ENCODE data around the gene NUMB.

Gene NUMB

DNA sequence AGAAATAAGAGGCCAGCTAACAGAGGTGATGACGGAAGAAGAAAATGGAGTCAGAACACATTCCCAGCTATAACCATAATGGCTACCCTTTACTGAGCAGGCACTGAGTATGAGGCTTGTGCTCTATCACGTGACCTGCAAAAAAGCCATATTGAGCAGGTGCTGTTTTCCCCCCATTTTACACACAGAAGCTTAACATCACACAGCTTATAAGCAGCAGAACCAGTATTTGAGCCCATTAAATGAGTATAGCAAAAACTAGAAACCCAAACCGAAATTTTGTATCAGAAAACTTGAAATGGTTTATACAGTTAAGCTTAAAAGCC, 192.7 kb downstream of the NUMB start:
- no peaks in the 10 kb centered on the region for H3K4me1 ChIP-seq (ENCODE audit: insufficient read depth, low read length)
- no peak for ATAC-seq (ENCODE audit: insufficient read depth, low read depth)

DNA sequence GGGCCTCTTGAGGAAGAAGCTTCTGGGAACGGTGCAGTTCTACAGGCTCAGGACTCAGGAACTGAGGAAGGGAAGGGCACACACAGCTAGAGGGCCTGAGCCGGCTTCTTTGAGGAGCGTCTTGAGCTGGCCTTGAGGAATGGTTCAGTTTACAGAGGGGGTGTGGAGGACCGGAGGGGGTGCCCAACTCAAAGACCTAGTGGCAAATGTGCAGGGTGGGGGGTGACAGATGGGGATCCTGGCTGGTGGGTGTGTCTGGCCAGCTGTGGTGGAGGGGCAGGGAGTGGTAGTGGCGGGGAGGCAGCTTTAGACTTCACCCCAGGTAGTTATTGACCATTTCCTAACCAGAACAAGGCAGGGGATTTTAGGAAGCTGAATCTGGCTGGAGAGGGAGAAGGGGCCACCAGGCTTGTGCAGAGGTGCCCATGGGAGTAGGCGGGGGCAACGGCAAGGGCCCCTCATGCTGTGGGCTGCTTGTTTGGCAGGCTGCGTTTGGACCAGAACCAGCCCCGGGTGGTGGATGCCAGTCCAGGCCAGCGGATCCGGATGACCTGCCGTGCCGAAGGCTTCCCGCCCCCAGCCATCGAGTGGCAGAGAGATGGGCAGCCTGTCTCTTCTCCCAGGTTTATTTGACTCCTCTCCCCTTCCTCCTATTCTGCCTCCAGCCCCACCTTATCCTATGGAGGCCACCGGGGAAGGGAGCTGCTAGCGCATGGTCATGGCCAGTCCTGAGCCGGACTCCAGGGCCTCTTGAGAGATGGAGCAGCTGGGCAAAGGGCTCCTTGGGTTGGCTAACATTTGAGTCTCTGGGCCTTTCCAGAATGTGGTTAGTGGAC, 193.2 kb downstream of the NUMB start:
- no peaks in the 10 kb centered on the region for H3K4me1 ChIP-seq (ENCODE audit: insufficient read depth, low read length)
- no peaks in the 10 kb centered on the region for H3K27me3 ChIP-seq (ENCODE audit: insufficient read depth, low read length, poor library complexity)
- H3K36me3 ChIP-seq (ENCODE audit: insufficient read depth, low read length) = no peaks in the 10 kb centered on the region
- no peak overlapping the region for H3K27ac ChIP-seq (ENCODE audit: low read length)
- no peak overlapping the region for H3K4me2 ChIP-seq (ENCODE audit: insufficient read depth, low read length)
- H4K20me1 ChIP-seq (ENCODE audit: insufficient read depth, low read length) = no peaks in the 10 kb centered on the region
- ATAC-seq (ENCODE audit: insufficient read depth, low read depth) = no peak
- H3K9ac ChIP-seq (ENCODE audit: low read depth, low read length) = no peak overlapping the region
- H3K9me3 ChIP-seq (ENCODE audit: insufficient read depth, low read length, severe bottlenecking) = no peaks in the 10 kb centered on the region
- DNase-seq = no peak
- H2AFZ ChIP-seq (ENCODE audit: low read depth, low read length) = no peak overlapping the region
- TF ChIP-seq EZH2 (IDR thresholded peaks at IDR 0.05; ENCODE audit: borderline replicate concordance, low read depth, low read length, severe bottlenecking) = no peak
- TF ChIP-seq, protein P1, sequence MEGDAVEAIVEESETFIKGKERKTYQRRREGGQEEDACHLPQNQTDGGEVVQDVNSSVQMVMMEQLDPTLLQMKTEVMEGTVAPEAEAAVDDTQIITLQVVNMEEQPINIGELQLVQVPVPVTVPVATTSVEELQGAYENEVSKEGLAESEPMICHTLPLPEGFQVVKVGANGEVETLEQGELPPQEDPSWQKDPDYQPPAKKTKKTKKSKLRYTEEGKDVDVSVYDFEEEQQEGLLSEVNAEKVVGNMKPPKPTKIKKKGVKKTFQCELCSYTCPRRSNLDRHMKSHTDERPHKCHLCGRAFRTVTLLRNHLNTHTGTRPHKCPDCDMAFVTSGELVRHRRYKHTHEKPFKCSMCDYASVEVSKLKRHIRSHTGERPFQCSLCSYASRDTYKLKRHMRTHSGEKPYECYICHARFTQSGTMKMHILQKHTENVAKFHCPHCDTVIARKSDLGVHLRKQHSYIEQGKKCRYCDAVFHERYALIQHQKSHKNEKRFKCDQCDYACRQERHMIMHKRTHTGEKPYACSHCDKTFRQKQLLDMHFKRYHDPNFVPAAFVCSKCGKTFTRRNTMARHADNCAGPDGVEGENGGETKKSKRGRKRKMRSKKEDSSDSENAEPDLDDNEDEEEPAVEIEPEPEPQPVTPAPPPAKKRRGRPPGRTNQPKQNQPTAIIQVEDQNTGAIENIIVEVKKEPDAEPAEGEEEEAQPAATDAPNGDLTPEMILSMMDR (IDR thresholded peaks at IDR 0.05; ENCODE audit: borderline replicate concordance, extremely low read depth, low read length, poor library complexity, severe bottlenecking) = no peak
- no peak overlapping the region for H3K4me3 ChIP-seq (ENCODE audit: low read depth in 1 of 2, low read length in 2 of 2)
- no peaks in the 10 kb centered on the region for H3K79me2 ChIP-seq (ENCODE audit: insufficient read depth, low read length)

More for the DNA sequence above, 192.7 kb downstream of the NUMB start:
- H3K4me3 ChIP-seq (ENCODE audit: low read depth in 1 of 2, low read length in 2 of 2) = no peak overlapping the region
- H4K20me1 ChIP-seq (ENCODE audit: insufficient read depth, low read length) = no peaks in the 10 kb centered on the region
- TF ChIP-seq, protein P1 (IDR thresholded peaks at IDR 0.05; ENCODE audit: borderline replicate concordance, extremely low read depth, low read length, poor library complexity, severe bottlenecking) = no peak
- TF ChIP-seq EZH2 (IDR thresholded peaks at IDR 0.05; ENCODE audit: borderline replicate concordance, low read depth, low read length, severe bottlenecking) = no peak
- H3K27ac ChIP-seq (ENCODE audit: low read length) = no peak overlapping the region
- H3K9ac ChIP-seq (ENCODE audit: low read depth, low read length) = no peak overlapping the region
- H3K36me3 ChIP-seq (ENCODE audit: insufficient read depth, low read length) = no peaks in the 10 kb centered on the region
- H3K9me3 ChIP-seq (ENCODE audit: insufficient read depth, low read length, severe bottlenecking) = no peaks in the 10 kb centered on the region
- no peaks in the 10 kb centered on the region for H3K79me2 ChIP-seq (ENCODE audit: insufficient read depth, low read length)
- DNase-seq = no peak
- H3K27me3 ChIP-seq (ENCODE audit: insufficient read depth, low read length, poor library complexity) = no peaks in the 10 kb centered on the region
- no peak overlapping the region for H3K4me2 ChIP-seq (ENCODE audit: insufficient read depth, low read length)
- H2AFZ ChIP-seq (ENCODE audit: low read depth, low read length) = no peak overlapping the region

DNA sequence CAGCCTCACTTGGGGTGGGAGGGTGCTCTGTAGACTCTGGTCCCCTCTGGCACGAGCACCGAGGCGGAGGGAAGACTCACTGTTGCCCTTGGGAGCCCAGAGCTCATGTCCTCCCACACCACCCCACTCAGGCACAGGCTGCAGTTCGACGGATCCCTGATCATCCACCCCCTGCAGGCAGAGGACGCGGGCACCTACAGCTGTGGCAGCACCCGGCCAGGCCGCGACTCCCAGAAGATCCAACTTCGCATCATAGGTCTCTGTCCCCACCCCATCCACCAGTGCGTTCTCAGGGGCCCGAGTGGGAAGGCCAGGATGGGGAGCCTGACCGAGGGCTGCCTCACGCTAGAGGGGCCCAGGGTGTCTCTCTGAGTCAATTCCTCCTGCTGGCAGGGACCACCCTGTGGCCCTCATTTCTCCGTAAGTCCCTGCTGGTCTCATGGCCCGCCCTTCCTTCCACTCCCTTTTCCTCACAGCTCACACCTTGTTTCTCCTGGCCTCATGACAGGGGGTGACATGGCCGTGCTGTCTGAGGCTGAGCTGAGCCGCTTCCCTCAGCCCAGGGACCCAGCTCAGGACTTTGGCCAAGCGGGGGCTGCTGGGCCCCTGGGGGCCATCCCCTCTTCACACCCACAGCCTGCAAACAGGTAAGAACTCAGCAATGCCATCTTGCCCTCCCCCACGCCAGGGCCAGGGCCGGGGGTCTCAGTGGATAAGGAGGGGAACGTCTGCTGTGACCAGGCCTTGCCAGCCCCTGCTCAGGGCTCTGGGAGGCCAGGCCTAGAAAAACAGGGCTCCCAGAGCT, 194.1 kb downstream of the NUMB start:
- H3K4me3 ChIP-seq (ENCODE audit: low read depth in 1 of 2, low read length in 2 of 2) = no peak overlapping the region
- no peak overlapping the region for H3K9ac ChIP-seq (ENCODE audit: low read depth, low read length)
- no peaks in the 10 kb centered on the region for H3K27me3 ChIP-seq (ENCODE audit: insufficient read depth, low read length, poor library complexity)
- H3K27ac ChIP-seq (ENCODE audit: low read length) = no peak overlapping the region
- TF ChIP-seq, protein P1 (IDR thresholded peaks at IDR 0.05; ENCODE audit: borderline replicate concordance, extremely low read depth, low read length, poor library complexity, severe bottlenecking) = no peak
- TF ChIP-seq EZH2 (IDR thresholded peaks at IDR 0.05; ENCODE audit: borderline replicate concordance, low read depth, low read length, severe bottlenecking) = no peak
- DNase-seq (no peak), ATAC-seq (ENCODE audit: insufficient read depth, low read depth) (no peak)
- no peak overlapping the region for H2AFZ ChIP-seq (ENCODE audit: low read depth, low read length)
- H4K20me1 ChIP-seq (ENCODE audit: insufficient read depth, low read length) = no peaks in the 10 kb centered on the region
- H3K9me3 ChIP-seq (ENCODE audit: insufficient read depth, low read length, severe bottlenecking) = no peaks in the 10 kb centered on the region
- no peaks in the 10 kb centered on the region for H3K79me2 ChIP-seq (ENCODE audit: insufficient read depth, low read length)
- H3K4me2 ChIP-seq (ENCODE audit: insufficient read depth, low read length) = no peak overlapping the region
- H3K36me3 ChIP-seq (ENCODE audit: insufficient read depth, low read length) = no peaks in the 10 kb centered on the region
- no peaks in the 10 kb centered on the region for H3K4me1 ChIP-seq (ENCODE audit: insufficient read depth, low read length)
